Nephron (organoid): Measurements from ENCODE around the gene GASK1B.

ENCODE experiments used
- H3K27ac Mint-ChIP-seq, 3 experiments: 2 replicates each; pipeline ENCODE4 v1.8.0; 2020; ENCODE audit warnings: mixed read lengths in 3 of 3, mild to moderate bottlenecking in 2 of 3, moderate library complexity in 1 of 3
- H3K27me3 Mint-ChIP-seq: 2 replicates; pipeline ENCODE4 v1.8.0; 2021; ENCODE audit warnings: low read depth, mild to moderate bottlenecking, moderate library complexity, mixed read lengths
- H3K36me3 Mint-ChIP-seq: 2 replicates; pipeline ENCODE4 v1.8.0; 2020; ENCODE audit warnings: low read depth, mixed read lengths
- H3K4me1 Mint-ChIP-seq: 2 replicates; pipeline ENCODE4 v1.8.0; 2020; ENCODE audit warnings: mixed read lengths
- H3K4me3 Mint-ChIP-seq, 3 experiments: 2 replicates each; pipeline ENCODE4 v1.8.0; 2020; ENCODE audit warnings: mild to moderate bottlenecking in 3 of 3, mixed read lengths in 3 of 3, moderate library complexity in 2 of 3
- H3K9me3 Mint-ChIP-seq: 2 replicates; pipeline ENCODE4 v1.8.0; 2020; ENCODE audit warnings: mixed read lengths
- TF ChIP-seq, protein P1 (sequence below), 3 experiments: fragments of 200-600 bp; sonication (generic); IDR thresholded peaks; one replicate each; pipeline ENCODE4 v1.5.0; 2021; ENCODE audit warnings: antibody characterized with exemption in 3 of 3; ENCODE audit not compliant: unreplicated experiment in 3 of 3

Gene GASK1B

DNA sequence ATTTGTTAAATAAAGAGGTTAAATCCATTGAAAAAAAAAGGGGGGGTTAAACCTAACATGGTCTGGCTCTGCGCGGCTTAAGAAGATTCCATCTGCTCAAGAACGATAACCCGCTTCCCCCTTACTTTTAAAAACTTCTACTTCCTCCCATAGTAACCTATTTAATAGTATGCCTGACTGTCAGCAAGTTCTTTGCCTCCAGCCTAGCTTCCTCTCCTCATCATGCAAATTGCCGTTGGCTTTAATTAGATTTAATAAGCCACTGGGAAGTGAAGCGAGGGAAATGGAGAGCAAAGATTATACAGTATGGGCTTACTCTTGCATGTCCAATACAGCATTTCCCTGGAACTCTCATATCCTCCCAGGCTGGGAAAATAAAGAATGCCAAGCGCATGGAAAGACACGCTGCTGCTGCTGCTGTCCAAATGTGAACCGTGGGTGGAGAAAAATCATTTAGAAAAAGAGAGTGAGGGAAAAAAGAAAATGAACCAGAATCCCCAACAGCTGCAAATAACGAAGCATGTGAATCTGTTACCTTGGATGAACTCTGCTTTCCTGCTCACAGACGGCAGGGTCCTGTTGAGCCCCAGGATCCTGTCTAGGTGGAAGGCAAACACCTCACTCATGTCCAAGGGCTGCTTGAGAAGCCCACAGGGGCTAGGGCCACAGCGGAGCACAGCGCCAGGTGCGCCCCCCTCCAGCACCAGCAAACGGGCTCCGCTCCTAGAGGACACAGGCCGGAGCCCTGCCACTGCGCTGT lies 2.7 kb downstream of the GASK1B start:
- H3K36me3 Mint-ChIP-seq: peaks cover 8% of the 10 kb centered on the region
- H3K27me3 Mint-ChIP-seq: no peaks in the 10 kb centered on the region
- H3K4me3 Mint-ChIP-seq: peak overlapping the region; percentile 90 to 97 (median 96)
- no peaks in the 10 kb centered on the region for H3K9me3 Mint-ChIP-seq
- TF ChIP-seq, protein P1, sequence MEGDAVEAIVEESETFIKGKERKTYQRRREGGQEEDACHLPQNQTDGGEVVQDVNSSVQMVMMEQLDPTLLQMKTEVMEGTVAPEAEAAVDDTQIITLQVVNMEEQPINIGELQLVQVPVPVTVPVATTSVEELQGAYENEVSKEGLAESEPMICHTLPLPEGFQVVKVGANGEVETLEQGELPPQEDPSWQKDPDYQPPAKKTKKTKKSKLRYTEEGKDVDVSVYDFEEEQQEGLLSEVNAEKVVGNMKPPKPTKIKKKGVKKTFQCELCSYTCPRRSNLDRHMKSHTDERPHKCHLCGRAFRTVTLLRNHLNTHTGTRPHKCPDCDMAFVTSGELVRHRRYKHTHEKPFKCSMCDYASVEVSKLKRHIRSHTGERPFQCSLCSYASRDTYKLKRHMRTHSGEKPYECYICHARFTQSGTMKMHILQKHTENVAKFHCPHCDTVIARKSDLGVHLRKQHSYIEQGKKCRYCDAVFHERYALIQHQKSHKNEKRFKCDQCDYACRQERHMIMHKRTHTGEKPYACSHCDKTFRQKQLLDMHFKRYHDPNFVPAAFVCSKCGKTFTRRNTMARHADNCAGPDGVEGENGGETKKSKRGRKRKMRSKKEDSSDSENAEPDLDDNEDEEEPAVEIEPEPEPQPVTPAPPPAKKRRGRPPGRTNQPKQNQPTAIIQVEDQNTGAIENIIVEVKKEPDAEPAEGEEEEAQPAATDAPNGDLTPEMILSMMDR (IDR thresholded peaks at IDR 0.05; ENCODE audit: unreplicated experiment in 3 of 3): no peak
- H3K27ac Mint-ChIP-seq: peak overlapping the region; percentile 94 to 96 (median 96)
- H3K4me1 Mint-ChIP-seq: peaks cover 37% of the 10 kb centered on the region

DNA sequence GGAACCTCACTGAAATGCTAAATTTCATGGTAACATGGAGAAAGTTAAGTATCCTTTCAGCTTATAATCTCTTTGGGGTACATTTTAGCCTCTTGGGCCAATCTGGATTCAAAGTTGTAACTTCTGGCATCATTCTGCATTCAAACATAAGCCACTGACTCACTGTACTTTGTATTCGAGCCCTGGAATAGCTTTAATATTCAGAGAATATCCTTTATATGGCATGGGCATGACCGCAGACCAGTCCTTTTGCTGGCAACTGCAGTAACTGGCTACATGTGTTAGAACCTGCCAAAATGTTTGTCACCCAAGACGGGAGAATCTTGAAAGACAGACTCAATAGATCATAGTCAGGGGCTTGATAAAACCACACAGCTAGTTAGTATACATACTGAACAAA lies 3.3 kb downstream of the GASK1B start:
- no peaks in the 10 kb centered on the region for H3K27me3 Mint-ChIP-seq

DNA sequence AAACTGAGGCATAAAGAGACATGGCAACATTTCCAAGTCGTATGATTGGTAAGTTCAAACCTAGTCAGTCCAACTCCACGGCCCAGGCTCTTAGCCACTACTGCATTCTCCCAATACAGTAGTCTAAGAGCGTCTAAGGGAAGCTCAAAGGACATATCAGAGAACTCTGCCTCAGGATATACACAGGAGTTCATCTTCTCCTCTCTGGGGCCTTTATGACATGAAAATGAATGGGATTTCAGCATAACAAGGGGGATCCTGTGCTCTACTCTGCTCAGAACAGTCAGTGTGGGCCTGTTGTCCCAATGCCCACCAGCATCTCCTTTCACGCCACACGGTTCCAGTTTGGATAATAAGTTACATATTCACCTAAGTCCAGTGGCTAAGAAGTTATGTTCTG lies 4.2 kb downstream of the GASK1B start:
- peaks cover 49% of the 10 kb centered on the region for H3K4me1 Mint-ChIP-seq

More for the DNA sequence above, 3.3 kb downstream of the GASK1B start:
- H3K4me1 Mint-ChIP-seq: peaks cover 43% of the 10 kb centered on the region
- TF ChIP-seq, protein P1 (IDR thresholded peaks at IDR 0.05; ENCODE audit: unreplicated experiment in 3 of 3): no peak
- peak overlapping the region; percentile 94 to 96 (median 96) for H3K27ac Mint-ChIP-seq
- no peaks in the 10 kb centered on the region for H3K9me3 Mint-ChIP-seq
- H3K36me3 Mint-ChIP-seq: peaks cover 8% of the 10 kb centered on the region
- peak overlapping the region; percentile 90 to 97 (median 96) for H3K4me3 Mint-ChIP-seq

DNA sequence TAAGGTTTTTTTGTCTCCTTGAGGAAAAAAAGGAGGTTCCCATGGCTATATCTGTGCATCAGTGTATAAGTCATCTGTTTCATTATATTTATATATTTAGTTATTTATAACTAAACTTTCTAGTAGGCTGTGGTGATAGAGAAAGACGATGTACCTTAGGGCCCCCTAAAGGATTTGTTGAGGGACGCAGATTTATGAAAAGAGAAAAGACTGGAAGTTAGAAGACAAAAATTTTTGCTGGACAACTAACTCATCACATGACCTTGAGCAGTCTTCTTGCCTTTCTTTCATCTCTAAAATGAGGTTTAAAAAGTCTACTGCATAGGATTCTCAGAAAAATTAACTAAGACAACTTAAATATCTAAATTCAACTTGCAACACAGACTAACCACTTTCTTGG lies 6.1 kb downstream of the GASK1B start:
- Mint-ChIP-seq H3K27ac (peak overlapping the region; percentile 14 to 94 (median 74)), H3K36me3 (peaks cover 17% of the 10 kb centered on the region), H3K9me3 (no peaks in the 10 kb centered on the region), H3K27me3 (no peaks in the 10 kb centered on the region), H3K4me3 (peak overlapping the region; percentile 50 to 97 (median 96)), H3K4me1 (peaks cover 41% of the 10 kb centered on the region)
- TF ChIP-seq, protein P1 (IDR thresholded peaks at IDR 0.05; ENCODE audit: unreplicated experiment in 3 of 3): no peak

More for the DNA sequence above, 4.2 kb downstream of the GASK1B start:
- no peaks in the 10 kb centered on the region for H3K9me3 Mint-ChIP-seq
- peaks cover 13% of the 10 kb centered on the region for H3K36me3 Mint-ChIP-seq
- TF ChIP-seq, protein P1 (IDR thresholded peaks at IDR 0.05; ENCODE audit: unreplicated experiment in 3 of 3): no peak
- peak overlapping the region; percentile 66 to 97 (median 96) for H3K4me3 Mint-ChIP-seq
- H3K27me3 Mint-ChIP-seq: no peaks in the 10 kb centered on the region
- peak overlapping the region; percentile 39 to 94 (median 75) for H3K27ac Mint-ChIP-seq

DNA sequence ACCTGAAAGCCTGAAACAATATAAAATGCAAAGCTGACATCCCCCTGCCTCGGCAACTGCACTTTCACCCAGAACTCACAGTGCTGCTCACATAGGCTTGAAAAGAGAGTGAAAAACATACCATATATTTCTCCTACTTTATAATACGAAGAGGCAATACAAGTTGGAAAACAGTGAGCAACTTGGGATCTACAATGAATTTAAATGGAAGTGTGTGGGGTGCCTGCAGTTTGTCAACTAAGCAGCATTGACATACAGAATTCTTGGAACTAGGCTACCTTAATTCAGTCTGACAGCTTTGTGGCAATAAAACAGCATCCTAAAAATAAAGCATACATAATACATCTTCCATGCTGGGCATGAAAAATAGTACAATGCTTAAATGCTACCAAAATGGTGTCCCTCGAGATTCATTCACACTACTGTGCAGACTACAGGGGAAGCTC lies 8.0 kb downstream of the GASK1B start:
- Mint-ChIP-seq H3K4me1 (peaks cover 51% of the 10 kb centered on the region), H3K27ac (peak overlapping the region; percentile 76 to 94 (median 78)), H3K27me3 (no peaks in the 10 kb centered on the region), H3K36me3 (peaks cover 13% of the 10 kb centered on the region), H3K9me3 (no peaks in the 10 kb centered on the region), H3K4me3 (peak overlapping the region; percentile 46 to 96 (median 71))
- TF ChIP-seq, protein P1 (IDR thresholded peaks at IDR 0.05; ENCODE audit: unreplicated experiment in 3 of 3): no peak
